ENCODE data around the gene ALDH5A1. TPM values are rescaled to one million over a fixed set of nuclear protein-coding genes. Genes with fewer than 3 reads are reported as not detected.

ALDH5A1 gene
- total and polyA plus RNA-seq, 2 donors (not counting 1 experiment from before 2014, with no cell fraction given): 5.7 to 26.3 TPM

DNA sequence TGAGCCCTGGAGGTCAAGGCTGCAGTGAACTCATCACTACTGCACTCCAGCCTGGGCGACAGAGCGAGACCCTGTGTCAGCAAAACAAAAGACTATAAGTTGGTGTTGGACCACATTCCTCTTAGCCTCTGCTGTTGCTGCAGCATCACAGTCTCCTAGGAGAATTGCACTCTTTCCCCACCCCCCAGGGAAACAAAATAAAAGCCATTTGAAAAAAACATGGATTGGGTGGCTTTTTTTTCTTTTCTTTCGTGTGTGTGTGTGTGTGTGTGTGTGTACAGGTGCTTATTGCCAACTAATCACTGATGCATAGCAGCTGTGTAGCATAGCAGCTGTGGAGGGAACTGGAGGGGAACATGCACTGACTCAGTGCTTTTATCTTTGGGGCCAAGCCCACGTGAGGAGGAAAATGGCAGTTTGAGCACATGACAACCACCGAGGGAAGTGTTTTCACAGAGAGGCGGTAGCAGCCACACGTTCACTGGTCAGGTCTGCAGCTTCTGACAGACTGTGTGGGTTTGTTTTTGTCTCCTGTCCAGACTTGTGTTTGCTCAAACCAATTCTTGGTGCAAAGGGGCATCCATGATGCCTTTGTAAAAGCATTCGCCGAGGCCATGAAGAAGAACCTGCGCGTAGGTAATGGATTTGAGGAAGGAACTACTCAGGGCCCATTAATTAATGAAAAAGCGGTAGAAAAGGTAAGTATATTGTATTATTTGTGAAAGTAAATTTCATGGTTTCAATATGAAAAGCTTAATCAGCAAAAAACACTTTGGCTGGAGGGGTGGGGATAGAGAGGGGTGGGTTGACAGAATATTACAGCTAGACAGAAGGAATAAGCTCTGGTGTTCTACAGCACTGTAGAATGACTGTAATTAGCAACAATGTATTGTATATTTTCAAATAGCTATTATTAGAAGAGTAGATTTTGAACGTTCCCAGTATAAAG lies 27.7 kb downstream of the ALDH5A1 start:
- Mint-ChIP-seq H3K4me3 (peak overlapping the region; percentile 80), H3K27me3 (no peaks in the 10 kb centered on the region), H3K9me3 (ENCODE audit: insufficient read depth) (no peaks in the 10 kb centered on the region), H3K4me1 (peaks cover 61% of the 10 kb centered on the region), H3K27ac (peak overlapping the region; percentile 94)
- Histone ChIP-seq H3K4me2 (replicated peaks; ENCODE audit: low read depth, low read length, poor library complexity, severe bottlenecking) (peak overlapping the region; percentile 59), H2AFZ (ENCODE audit: insufficient read depth, low read depth, low read length, poor library complexity, severe bottlenecking) (peak overlapping the region; percentile 49), H3K9me3 (ENCODE audit: control extremely low read depth in 1 of 3, control insufficient read depth in 2 of 3, insufficient read depth in 1 of 3, low read length in 2 of 3) (no peaks in the 10 kb centered on the region), H3K4me1 (ENCODE audit: control insufficient read depth in 2 of 2, insufficient read depth in 2 of 2, low read length in 2 of 2) (peaks cover 40 to 47% of the 10 kb centered on the region in 2 donors), H3K27ac (ENCODE audit: low read length in 2 of 2) (peak overlapping the region; percentile 54 to 61), H3K9ac (ENCODE audit: low read length) (no peak overlapping the region), H3K4me3 (ENCODE audit: control extremely low read depth in 1 of 5, extremely low read depth in 1 of 5, insufficient read depth in 1 of 5, low read depth in 2 of 5, low read length in 4 of 5) (peak overlapping the region in 1 of 5 experiments; percentile 7), H4K20me1 (ENCODE audit: control insufficient read depth, insufficient read depth, low read length, poor library complexity, severe bottlenecking) (no peaks in the 10 kb centered on the region), H3K79me2 (ENCODE audit: control insufficient read depth, insufficient read depth, low read length) (no peaks in the 10 kb centered on the region), H3K27me3 (replicated peaks in 1 of 4; ENCODE audit: control extremely low read depth in 1 of 4, control insufficient read depth in 3 of 4, insufficient read depth in 4 of 4, low read length in 3 of 4) (no peaks in the 10 kb centered on the region), H3K36me3 (replicated peaks in 1 of 2; ENCODE audit: control extremely low read depth in 1 of 2, control insufficient read depth in 1 of 2, extremely low read depth in 1 of 2, insufficient read depth in 2 of 2, low read length in 1 of 2) (no peaks in the 10 kb centered on the region)
- 36% methylated on average over 8 of the region's 13 CpGs for WGBS (ENCODE audit: insufficient coverage)
- ATAC-seq (ENCODE audit: low read depth) (peak; percentile 74), DNase-seq (peak; percentile 82)
- ChIA-PET CTCF (interaction anchor here (0.6 to 5.8 kb wide), 12 partner anchors 9 to 186 kb away, joined by 3 to 82 read pairs (median 5); partner anchors contain the start of gene ALDH5A1), POLR2A (interaction anchor here (0.6 to 4.0 kb wide), 5 partner anchors 27 to 388 kb away, joined by 3 to 34 read pairs (median 6); partner anchors contain the start of gene ALDH5A1)
- TF ChIP-seq, protein P1, sequence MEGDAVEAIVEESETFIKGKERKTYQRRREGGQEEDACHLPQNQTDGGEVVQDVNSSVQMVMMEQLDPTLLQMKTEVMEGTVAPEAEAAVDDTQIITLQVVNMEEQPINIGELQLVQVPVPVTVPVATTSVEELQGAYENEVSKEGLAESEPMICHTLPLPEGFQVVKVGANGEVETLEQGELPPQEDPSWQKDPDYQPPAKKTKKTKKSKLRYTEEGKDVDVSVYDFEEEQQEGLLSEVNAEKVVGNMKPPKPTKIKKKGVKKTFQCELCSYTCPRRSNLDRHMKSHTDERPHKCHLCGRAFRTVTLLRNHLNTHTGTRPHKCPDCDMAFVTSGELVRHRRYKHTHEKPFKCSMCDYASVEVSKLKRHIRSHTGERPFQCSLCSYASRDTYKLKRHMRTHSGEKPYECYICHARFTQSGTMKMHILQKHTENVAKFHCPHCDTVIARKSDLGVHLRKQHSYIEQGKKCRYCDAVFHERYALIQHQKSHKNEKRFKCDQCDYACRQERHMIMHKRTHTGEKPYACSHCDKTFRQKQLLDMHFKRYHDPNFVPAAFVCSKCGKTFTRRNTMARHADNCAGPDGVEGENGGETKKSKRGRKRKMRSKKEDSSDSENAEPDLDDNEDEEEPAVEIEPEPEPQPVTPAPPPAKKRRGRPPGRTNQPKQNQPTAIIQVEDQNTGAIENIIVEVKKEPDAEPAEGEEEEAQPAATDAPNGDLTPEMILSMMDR (IDR thresholded peaks at IDR 0.05): no peak
- no peak for TF ChIP-seq EZH2 (IDR thresholded peaks at IDR 0.05; ENCODE audit: borderline replicate concordance, insufficient read depth, low read depth, low read length, poor library complexity, severe bottlenecking)
- intact Hi-C loops (cut with micrococcal nuclease): loop anchor here (2.0 to 5.0 kb wide), 4 partner anchors 58 to 255 kb away; partner anchors contain the start of gene KIAA0319

Measured in B cell (primary cell).